LoVo (cell line): ENCODE results near the gene ARHGEF28.
A peak's percentile ranks its signal among the peaks of the same experiment; 100 is the strongest.

ENCODE experiments used
- DNase-seq: peaks from one replicate; pipeline ENCODE4 v3.0.0-alpha.2; 2016; ENCODE audit warnings: low spot score

The ARHGEF28 gene

DNA sequence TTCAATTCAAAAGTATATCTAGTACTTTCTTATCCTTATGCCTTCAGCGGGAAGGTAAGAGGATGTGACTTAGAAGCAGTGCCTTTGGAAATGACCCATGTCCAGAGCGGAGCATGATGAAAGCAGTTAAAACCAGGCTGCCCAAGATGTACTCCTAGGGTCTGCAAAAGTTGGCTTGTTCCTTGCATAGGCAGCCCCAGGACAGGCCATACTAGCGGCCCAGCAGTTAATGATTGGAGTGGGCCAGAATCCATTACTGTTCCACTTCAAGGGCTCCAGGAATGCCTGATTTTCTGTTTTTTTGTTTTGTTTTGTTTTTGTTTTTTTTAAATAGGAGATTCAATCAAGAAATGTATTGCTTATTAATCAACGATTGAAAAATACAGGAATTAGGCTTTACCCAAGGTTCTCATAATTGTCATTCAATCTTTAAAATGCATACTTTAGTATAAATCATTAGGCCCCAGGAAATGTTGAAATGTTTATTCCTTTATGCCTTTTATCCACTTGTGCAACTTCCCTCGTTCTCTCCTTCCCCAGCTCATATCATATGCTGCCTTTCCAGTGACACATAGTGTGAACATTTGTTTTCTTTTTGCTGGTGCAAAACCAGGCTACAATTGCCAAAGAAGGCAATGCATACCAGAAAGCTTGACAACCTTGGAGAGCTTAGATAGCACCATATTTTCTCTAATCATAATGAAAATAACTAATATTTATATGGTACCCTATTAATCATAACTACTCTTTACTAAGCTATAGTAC, 190.8 kb downstream of the ARHGEF28 start:
- no peak for DNase-seq

DNA sequence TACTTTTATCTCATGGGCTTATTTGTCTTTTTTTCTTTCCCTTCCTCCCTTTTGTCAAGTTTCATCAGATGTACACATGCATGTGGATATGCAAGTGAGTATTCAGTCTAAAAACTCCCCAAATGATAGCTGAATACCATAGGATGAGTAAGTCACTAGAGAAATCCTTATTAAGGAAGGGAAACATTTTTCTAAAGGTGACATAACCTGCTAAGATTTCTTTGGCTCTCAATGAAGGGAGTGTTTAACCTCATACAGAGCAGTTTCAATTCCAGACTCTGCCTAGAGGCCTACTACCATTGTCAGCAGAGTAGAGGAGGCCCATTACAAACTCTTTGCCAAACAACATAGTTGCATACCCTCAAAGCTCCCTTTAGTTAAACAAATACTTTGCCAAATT, 192.4 kb downstream of the ARHGEF28 start:
- DNase-seq, result no peak

DNA sequence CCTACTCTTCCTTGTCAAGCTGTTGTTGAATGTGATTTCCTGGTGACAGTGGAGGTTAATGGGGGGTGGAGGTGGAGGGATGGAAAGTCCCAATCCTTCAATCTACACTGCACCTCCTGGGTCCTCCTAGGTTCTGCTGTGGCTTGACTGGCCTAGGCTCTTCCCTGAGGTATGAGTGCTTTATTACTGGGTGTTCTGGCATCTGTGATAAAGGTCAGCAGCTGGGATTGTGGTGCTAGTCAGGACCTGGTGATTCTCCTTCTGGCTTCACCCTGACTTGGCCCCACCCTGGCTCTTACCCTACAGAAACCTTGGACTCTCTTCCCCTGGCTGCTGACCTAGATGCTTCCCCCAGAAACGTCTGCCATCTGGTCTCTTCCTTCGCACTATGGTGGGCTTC, 194.3 kb downstream of the ARHGEF28 start:
- DNase-seq, result peak; percentile 34

DNA sequence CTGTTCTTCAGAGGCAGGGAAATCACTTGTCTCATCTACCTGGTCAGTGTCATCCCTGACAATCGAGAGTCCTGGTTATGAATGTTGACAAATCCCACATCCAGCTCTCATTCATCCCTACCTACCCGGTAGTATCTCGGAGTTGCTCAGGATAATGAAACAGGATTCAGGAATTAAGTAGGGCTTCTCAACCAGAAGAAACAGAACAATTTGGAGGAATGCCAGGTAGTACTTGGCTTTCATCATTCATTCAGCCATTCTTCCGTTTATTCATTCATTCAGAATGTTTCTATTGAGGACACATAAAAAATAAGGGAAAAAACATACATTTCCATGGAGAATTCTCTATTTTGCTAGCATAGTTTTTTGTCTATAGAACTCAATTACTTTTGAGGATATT, 195.0 kb downstream of the ARHGEF28 start:
- no peak for DNase-seq

DNA sequence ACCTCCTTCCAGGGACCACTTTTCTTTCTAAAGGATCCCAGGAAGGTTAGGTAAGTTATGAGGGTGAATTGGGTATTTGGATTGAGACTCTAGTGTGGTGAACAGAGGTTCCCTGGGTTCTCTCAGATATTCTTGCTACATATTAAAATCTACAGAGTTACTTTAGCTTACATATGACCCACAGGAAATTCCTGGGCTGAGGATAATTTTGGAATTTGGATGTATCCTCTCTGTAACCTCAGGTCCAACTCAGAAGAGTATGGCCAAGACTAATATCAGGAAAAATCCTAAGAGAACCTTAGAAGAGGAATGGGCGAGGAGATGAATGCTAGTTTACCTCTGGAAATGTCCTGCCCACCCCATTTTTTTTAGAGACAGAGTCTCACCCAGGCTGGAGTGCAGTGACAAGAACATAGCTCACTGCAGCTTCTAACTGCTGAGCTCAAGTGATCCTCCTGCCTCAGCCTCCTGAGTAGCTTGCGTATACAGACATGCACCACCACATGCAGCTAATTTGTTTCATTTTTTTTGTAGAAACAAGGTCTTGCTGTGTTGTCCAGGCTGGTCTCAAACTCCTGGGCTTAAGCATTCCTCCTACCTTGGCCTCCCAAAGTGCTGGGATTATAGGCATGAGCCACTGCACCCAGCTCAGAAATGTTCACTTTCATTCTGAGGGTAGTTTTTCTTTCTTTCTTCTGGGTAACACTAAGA, 196.4 kb downstream of the ARHGEF28 start:
- no peak for DNase-seq

DNA sequence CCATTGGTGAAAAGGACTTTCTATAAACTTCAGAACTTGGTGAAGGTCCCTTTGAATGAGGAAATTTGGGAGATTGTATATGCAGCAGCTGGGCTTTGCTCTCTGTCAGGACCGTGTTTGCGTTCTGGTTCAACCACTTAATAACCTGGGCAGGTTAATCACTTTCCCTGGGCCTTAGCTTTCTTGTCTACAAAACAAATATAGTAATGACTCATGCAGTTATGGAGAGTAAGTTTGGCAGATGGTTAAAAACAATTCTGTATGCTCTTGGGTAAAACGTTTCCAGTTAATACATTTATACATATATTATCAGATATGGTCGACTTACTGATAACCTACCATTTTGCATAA, 197.0 kb downstream of the ARHGEF28 start:
- DNase-seq, result peak; percentile 43

DNA sequence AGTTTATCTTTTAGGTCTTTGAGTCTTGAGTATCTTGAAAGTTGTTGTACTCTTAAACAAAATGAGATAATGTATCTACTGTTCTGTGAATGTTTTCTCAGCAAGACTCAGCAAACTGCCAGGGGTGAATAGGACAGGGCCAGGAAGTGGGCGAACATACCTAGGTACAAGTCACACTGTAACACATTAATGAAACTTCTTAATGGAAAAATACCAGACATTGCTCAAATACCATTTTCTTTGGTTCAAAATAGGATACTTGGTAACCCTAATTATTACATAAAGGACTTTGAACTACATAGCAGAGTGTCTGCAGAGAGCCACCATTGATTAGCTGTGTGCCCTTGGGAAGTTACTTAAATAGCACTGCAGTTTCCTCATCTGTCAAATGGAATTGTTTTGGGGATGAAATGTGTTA, 197.5 kb downstream of the ARHGEF28 start:
- DNase-seq, result no peak

DNA sequence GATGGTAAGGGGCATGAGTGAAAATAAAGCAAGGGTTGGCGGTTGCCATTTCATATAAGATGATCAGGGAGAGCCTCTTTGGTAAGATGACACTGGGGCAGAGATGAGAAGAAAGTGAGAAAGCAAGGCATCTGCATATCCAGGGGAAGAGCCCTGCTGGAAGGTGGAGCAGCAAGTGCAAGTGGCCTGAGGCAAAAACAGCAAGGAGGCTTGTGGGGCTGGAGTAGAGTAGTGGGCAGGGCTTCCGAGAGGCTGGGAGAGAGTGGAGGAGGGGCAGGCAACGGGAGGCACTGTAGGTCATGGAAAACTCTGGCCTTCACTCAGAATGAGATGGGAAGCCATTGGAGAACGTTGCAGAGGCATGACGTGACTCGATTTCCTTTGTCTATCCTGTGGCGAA, 199.2 kb downstream of the ARHGEF28 start:
- DNase-seq, result no peak

DNA sequence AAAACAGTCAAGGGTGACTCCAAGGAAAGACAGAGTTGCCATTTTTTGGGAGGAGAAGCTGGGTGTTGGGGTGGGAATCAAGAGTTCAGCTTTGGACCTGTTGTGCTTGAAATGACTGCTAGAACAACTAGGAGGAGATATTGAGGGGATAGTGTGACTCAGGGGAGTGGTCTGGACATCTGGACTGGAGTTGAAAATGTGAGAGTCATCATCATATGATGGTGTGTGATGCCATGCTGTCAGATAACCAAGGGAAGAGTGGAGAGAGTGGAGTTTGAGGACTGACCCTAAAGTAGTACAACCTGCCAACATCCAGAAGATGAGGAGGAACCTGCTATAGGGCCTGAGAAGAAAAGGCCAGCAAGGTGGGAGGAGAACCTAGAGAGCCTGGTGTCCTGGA, 199.7 kb downstream of the ARHGEF28 start:
- DNase-seq, result no peak

DNA sequence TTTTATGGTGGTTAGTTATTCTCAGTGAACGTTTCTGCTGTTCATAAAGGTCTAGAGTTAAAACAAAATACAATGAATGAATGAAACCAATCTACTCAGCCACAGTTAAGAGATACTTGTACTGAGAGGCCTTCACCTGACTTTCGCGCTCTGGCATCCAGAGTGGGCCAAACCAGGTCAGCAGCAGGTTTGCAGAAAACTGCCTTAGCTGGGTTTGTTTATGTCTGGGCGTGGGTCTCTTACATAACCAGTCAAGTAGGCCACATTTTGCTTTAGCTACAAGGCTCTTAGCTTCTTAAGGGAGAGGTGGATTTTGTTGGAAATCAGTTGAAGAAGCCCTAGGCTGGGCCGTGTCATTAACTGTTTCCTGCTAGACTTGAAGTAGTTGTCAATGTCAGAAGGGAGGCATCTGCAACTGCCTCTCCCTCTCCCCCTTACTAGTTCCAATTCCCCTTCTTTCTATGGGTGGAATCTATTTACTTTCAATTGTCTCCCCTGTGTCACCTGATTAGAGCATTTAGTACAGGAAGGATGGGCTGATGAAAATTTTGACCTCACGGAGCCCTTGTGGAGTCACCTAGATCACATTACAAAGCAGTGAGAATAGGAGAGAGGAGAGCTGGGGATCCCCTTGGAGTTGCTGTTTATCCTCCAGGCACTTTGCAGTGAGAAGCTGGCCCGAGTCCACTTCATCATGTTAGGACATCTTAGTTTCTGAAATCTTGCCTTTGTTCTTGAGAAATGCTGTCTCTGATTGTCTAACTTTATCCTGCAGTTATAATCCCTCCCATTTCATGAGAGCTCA, 200.5 kb downstream of the ARHGEF28 start:
- DNase-seq, result no peak

DNA sequence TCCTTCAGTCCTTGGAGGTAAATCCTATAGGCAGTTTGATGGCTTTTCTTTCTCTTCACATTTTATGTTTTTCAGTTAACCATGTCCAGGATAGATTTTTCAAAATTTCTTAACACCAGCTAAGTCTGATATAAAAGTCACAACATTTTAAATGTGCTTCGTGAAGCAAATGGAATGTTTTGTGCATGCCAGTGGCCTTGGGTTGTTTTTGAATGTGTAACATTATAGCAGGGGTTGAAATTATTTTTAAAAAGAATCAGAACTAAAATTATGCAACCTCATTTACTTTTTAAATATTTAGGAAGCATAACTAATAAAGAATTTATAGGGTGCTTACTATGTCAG, 201.1 kb downstream of the ARHGEF28 start:
- DNase-seq, result no peak

DNA sequence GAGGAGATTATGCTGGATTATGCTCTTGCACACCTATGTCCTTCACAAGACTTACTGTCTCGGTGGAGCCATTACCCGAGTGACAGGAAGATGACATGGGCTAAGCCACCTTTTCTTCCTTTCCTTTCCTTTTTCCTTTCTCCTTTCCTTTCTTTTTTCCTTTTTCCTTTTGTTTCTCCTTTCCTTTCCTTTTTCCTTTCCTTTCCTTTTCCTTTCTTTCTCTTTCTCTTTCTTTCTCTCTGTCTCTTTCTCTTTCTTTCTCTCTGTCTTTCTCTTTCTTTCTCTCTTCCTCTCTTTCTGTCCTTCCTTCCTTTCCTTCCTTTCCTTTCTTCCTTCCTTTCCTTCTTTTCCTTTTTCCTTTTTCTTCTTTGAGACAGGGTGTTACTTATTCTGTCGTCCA, 202.5 kb downstream of the ARHGEF28 start:
- DNase-seq, result no peak

DNA sequence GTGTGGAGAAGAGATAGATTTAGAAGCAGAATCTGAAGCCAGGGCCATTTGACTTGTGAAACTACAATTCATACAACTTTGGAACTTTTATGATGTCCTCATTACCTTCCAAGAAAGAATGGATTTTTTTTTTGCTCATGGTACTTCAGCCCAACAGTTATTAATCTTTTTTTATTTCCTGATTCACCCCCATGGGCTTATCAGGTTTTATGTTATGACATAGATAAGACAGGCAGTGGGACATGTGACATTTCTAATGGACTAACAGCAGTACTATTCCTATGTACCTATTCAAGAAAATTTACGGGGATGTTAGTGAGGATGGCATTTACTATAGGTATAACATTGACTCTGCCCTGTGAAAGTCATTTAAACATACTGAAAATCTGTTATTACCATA, 204.7 kb downstream of the ARHGEF28 start:
- DNase-seq, result no peak

DNA sequence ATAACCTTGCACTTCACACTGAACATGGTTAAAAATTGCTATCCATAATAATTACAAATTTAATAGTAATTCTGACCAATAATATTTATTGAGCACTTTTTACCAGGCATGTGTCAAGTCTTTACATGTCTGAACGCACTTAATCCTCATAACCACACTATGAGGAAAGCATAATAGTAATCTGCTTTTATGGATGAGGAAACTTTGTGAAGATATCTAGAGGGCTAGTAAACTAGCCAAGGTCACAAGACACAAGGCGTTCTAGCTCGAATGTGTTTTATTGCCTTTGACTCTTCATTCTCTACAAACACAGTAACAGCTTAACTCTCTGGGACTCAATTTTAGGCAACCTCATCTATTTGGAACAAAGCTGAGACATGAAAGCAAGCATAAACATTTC, 205.1 kb downstream of the ARHGEF28 start:
- DNase-seq, result no peak

DNA sequence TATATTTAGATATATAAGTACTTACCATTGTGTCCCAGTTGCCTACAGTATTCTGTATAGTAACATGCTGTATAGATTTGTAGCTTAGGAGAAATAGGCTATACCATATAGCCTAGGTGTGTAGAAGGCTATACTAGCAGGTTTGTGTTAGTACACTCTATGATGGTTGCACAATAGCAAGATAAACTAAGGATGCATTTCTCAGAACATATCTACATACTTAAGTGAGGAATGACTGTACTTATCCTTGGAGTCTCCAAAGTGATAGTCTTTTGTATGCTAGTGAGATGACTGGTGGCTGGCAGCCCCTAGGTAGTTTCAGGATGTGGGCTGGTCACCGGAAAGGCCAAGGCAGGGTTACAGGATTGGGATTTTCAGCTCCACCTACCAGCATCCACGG, 208.7 kb downstream of the ARHGEF28 start:
- no peak for DNase-seq

DNA sequence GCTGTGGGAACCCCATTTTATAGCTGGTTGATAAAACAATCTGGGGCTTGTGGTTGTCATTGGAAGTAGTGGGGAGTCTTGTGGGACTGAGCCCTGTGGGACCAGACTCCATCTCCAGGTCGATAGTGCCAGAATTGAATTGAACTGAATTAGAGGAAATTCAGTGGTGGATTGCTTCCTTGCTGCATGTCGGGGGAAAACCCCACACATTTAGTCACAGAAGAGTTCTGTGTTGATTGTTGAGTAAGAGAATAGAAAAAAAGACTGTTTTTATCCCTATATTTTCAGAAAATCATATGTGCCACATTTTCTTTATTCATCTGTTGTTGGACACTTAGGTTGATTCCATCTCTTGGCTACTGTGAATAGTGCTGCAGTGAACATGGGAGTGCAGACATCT, 209.7 kb downstream of the ARHGEF28 start:
- no peak for DNase-seq

DNA sequence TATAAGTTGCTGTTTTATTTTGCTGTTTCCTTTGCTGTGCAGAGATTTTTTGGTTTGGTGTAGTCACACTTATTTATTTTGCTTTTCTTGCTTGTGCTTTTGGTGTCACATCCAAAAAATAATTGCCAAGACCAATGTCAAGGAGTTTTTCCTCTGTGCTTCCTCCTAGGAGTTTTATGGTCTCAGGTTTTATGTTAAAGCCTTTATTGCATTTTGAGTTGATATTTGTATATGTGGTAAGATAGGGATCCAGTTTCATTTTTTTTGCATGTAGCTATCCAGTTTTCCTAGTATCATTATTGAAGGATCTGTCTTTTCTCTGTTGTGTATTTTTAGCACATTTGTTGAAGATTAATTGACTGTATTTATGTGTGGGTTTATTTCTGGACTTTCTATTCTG, 210.6 kb downstream of the ARHGEF28 start:
- no peak for DNase-seq

DNA sequence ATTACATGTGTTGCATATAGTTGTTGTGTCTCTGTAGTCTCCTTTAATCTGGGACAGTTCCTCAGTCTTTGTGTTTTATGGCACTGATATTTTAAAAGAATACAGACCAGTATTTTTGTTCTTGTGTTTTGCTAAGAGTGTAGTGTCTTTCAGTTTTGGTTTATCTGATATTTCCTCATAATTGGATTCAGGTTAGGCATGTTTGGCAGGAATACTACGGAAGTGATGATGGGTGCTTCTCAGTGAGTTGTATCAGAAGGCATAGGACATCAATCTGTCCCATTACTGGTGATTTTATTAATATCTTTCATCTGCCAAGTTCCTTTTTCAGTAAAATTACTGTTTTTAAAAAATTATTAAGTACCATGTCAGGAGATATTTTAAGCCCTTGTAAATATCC, 212.9 kb downstream of the ARHGEF28 start:
- no peak for DNase-seq

DNA sequence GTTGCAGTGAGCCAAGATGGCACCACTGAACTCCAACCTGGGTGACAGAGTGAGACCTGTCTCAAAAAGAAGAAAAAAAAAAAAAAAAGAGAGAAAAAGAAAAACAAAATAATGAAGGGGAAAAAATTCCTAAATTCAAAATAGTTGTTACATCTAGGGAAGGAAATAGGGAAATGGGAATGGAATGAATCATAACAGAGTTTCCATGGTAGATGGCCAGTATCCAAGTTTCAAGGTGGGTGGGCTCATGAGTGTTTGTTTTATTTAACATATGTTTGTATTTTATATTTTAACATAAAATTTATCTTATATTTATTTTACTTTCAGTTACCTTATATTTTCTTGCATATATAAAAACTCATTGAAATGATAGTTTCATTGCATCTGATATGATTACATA, 215.6 kb downstream of the ARHGEF28 start:
- no peak for DNase-seq

DNA sequence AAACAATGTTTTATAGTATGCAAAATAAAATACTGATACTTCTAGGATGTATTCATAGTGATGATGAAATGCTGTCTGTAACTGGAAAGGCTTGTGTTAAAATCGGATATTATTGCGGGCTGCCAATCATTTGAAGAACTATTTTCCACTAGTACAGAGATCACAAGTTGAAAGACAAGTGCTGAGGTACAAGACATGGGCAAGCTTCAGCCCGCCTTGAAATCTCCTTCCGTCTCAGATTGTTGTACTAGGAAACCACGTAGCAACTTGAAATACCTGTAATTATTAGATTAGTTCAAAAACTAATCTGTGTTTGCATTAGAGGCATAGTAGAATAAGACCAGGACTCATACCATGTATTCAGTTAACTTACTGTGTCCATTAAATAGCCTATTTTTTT, 218.2 kb downstream of the ARHGEF28 start:
- no peak for DNase-seq

DNA sequence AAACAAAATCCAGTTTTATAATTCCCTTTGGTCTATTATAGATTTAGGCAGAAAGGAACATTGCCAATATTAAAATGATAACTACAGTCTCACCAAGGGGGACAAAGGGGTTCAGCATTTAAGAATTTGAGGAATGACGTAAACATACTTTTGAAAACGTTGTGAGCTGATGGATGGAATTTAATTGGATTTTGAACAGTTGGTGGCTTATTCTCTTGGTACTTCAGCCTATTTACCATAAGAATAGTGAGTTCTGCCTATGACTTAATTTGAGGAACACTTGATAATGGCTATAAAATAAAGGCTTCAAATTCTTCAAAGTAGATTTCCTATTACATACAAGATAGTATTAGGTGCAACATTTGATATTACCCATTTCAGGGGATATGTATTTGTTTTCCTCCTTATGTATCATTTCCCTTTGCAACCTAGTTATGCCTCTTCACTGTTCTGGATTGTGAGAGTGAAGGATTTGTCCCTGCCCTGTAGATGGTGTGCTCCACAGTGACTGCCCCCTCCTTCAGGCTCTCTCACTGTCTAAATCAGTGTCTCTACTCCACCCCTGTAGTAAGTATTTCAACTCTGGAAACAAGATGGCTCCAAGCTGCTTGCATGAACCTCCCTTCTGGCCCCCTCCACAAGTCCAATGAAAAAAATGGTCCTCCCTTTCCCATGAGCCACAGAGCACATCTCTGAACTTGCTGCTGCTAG, 225.6 kb downstream of the ARHGEF28 start:
- DNase-seq, result no peak

DNA sequence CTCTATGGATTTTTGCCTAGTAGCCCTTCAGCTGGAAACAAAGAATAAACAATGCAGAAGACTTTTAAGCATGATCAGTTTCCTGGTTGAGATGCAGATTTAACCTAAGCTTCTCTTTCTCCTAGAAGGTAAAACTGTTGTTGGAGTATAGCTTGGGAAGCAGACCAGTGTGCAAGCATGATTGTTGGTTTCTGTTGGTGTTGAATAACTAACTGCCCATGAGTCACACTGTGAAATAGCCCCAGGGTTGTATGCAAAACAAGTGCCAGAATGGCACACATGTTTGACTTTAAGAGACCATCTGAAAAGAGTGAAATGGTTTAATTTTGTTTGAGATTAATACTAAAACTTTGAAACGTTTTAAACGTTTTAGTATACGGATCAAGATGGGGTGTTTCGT, 227.1 kb downstream of the ARHGEF28 start:
- DNase-seq, result no peak

DNA sequence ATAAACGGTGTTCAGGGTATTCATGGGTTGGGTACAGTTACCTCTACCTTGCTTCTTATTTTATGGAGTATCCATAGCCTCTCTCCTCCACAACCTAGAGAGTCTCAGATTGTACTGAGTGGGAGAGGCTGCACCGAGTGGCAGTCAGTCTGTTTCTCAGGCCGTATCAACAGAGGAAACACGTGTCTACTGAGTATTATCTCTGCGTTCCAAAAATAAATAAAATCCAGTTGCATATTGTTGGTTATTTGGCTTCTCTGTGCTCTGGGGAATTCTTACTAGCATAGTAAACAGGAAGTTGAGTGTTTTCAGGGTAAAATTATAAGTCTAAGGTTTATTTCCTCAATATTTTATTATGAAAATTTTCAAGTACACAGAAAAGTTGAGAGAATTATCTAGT, 231.0 kb downstream of the ARHGEF28 start:
- DNase-seq, result no peak
